ENCODE measurements around the gene MYO5A.

The MYO5A gene

DNA sequence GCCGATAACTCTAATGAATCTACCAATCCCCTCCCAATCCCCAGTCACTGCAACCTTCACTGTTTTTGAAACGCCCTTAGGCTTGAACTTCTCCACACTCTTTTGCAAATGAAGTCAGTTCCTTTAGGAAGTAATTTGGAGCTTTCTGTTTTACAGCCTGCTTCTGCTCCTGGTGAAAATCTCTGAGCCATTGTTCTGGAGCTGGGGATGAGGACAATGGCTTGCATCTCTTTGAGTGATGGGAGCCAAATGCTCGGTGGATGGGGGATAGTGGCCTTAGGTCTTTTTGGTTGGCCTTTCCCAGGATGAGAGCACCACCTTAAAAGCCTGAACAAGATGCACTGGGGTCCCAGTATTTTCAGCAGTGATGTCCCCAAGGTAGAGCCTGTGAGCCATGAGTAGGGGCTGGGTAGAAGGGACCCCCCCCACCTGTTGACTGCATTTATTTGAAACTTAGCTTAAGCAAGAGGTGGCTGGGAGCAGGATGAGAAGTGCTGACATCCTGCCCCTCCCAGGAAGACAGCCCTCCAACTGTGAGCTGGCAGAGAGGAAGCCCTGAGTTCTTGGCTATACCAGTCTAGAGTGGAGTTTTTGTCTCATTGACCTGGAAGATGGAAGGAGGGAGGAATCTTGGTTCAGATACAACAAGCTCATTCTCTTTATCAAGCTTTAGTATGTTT, 225.4 kb downstream of the MYO5A start:
- H4K20me1 ChIP-seq, result no peaks in the 10 kb centered on the region
- no peak for TF ChIP-seq Cebpa-rat (IDR thresholded peaks at IDR 0.05)
- no peak overlapping the region for H3K9ac ChIP-seq
- peaks cover 16% of the 10 kb centered on the region for H3K4me1 ChIP-seq
- H3K4me3 ChIP-seq, result no peak overlapping the region
- H3K27ac ChIP-seq, result no peak overlapping the region
- no peaks in the 10 kb centered on the region for H3K36me3 ChIP-seq
- no peaks in the 10 kb centered on the region for H3K27me3 ChIP-seq
- peaks cover 4% of the 10 kb centered on the region for H3K9me3 ChIP-seq
- H3K4me2 ChIP-seq, result peak overlapping the region; percentile 63

DNA sequence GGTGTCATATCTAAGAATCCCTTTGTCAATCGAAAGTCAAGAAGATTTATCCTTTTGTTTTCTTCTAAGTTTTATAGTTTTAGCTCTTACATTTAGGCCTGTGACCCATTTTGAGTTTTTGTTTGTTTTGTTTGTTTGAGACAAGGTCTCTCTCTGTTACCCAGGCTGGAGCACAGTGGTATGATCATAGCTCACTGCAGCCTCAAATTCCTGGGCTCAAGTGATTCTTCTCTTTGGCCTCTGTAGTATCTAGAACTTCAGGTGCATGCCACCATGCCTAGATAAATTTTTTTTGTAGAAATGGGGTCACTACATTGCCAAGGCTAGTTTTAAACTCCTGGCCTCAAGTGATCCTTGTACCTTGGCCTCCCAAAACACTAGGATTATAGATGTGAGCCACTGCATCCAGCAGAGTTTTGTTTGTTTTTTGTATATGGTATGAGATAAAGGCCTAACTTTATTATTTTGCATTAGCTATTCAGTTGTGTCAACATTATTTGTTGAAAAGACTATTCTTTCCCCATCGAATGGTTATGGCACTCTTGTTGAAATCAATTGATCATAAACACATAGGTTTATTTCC, 227.3 kb downstream of the MYO5A start:
- H3K27me3 ChIP-seq, result no peaks in the 10 kb centered on the region
- H3K4me3 ChIP-seq, result no peak overlapping the region
- H4K20me1 ChIP-seq, result no peaks in the 10 kb centered on the region
- H3K27ac ChIP-seq, result no peak overlapping the region
- TF ChIP-seq Cebpa-rat (IDR thresholded peaks at IDR 0.05), result no peak
- no peaks in the 10 kb centered on the region for H3K36me3 ChIP-seq
- H3K4me1 ChIP-seq, result peaks cover 21% of the 10 kb centered on the region
- no peak overlapping the region for H3K9ac ChIP-seq
- no peak overlapping the region for H3K4me2 ChIP-seq
- H3K9me3 ChIP-seq, result peaks cover 4% of the 10 kb centered on the region

DNA sequence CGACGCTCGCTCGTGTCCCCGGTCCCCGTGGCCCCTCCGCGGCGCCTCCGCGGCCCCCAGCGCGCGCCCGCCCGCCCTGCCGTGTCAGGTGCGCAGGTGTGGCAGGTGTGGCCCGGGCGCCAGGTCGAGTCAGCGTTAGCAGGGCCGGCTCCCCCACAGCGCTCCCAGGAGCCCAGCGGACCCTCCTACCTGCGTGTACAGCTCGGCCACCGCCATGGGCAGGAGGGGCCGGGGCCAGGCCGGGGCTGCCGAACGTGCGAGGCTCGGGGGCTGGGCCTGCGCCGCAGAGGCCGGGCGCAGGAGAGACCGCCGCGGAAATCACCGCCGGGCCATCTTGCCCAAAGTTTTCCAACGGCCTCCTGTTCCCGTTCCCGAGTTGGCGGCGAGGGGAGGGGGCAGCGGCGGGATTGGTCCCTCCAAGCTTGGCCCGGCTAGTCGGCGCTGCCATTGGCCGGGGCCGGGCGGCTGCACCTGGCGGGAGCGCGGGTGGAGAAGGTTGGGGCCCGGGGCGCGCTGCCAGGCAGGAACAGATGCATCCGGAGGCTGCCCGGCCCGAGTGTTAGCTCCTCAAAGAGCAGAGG, 233.2 kb downstream of the MYO5A start, which contains the start of gene MYO5C:
Gene MYO5C, minus strand, starts transcription at position 384 of the 581 bp plus-strand sequence. Its CDS starts 168 bp downstream, at position 216.
- H3K4me1 ChIP-seq, result peaks cover 58% of the 10 kb centered on the region
- peak within 1 kb of the TSS; percentile 97 for H3K4me2 ChIP-seq
- TF ChIP-seq Cebpa-rat (IDR thresholded peaks at IDR 0.05), result no peak
- H3K36me3 ChIP-seq, result peaks cover 13% of the 10 kb centered on the region
- peak within 1 kb of the TSS; percentile 93 for H3K9ac ChIP-seq
- peaks cover 4% of the 10 kb centered on the region for H3K9me3 ChIP-seq
- no peaks in the 10 kb centered on the region for H3K27me3 ChIP-seq
- peak within 1 kb of the TSS; percentile 80 for H3K4me3 ChIP-seq
- peaks cover 20% of the 10 kb centered on the region; the same call in 1 of the 2 replicates for H4K20me1 ChIP-seq
- H3K27ac ChIP-seq, result peak within 1 kb of the TSS; percentile 98

DNA sequence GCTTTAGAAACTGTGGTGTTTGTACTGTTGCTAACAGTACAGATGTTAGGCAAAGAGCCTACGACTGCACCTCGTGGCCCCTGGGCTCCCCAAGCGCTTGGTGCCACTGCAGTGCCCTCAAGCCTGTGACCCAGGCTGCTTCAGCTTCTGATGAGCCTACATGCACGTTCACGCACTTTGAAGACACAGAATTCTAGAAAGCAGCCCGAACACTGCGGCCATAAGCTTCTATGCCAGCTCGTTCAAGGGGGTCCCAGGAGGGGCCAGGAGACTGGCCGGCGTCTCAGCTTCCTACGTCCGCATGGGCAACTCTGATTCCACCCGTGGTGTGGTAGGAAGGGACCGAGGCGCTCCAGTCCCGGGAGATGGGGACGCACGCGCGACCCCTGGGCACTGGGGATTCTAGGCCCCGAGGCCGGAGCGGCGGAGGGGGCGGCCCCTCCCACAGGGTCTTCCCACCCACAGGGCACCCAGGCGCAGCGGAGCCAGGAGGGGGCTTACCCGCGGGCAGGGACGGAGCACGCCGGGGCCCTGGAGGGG, 233.7 kb downstream of the MYO5A start:
- TF ChIP-seq Cebpa-rat (IDR thresholded peaks at IDR 0.05), result no peak
- peaks cover 2% of the 10 kb centered on the region for H3K9me3 ChIP-seq
- peaks cover 13% of the 10 kb centered on the region for H3K36me3 ChIP-seq
- H3K4me2 ChIP-seq, result peak overlapping the region; percentile 97
- peaks cover 64% of the 10 kb centered on the region for H3K4me1 ChIP-seq
- H3K4me3 ChIP-seq, result peak overlapping the region; percentile 80
- H3K27me3 ChIP-seq, result no peaks in the 10 kb centered on the region
- H3K27ac ChIP-seq, result peak overlapping the region; percentile 98
- H3K9ac ChIP-seq, result peak overlapping the region; percentile 93
- peaks cover 24% of the 10 kb centered on the region; the same call in 1 of the 2 replicates for H4K20me1 ChIP-seq

DNA sequence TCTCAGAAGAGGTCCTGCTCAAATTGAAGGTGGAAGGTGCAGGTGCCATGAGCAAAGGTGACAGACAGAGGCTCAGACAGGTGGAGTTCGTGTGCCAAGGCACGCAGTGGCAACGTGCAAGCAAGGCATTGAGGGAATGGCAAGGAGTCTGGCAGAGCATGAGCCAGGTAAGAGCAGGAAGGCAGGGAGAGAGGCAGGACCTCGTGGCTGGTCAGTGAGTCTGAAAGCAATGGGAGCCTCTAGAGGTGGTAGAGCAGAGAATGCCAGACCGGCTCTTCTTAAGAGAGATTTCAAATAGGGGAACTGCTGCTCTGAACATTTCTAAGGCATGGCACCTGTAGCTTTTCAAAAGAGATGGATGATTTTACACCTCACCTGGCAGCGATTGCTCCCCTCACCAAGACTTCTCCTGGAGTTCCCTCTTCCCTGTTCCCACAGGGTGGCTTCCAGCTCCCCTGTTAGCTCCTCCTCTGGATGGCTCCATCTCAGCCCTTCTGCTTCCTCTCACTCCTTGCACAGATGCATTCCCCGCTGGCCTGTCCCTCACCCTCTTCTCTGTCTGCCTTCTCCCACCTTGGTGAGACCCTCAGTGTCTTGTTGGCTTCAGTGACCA, 235.8 kb downstream of the MYO5A start:
- H3K9ac ChIP-seq, result no peak overlapping the region; the same call in 1 of the 2 replicates
- no peaks in the 10 kb centered on the region for H3K27me3 ChIP-seq
- H4K20me1 ChIP-seq, result peaks cover 42% of the 10 kb centered on the region
- no peak overlapping the region for H3K4me3 ChIP-seq
- peak overlapping the region; percentile 97 for H3K4me2 ChIP-seq
- peaks cover 22% of the 10 kb centered on the region for H3K36me3 ChIP-seq
- H3K27ac ChIP-seq, result peak overlapping the region; percentile 98
- H3K9me3 ChIP-seq, result peaks cover 8% of the 10 kb centered on the region
- no peak for TF ChIP-seq Cebpa-rat (IDR thresholded peaks at IDR 0.05)
- H3K4me1 ChIP-seq, result peaks cover 73% of the 10 kb centered on the region

DNA sequence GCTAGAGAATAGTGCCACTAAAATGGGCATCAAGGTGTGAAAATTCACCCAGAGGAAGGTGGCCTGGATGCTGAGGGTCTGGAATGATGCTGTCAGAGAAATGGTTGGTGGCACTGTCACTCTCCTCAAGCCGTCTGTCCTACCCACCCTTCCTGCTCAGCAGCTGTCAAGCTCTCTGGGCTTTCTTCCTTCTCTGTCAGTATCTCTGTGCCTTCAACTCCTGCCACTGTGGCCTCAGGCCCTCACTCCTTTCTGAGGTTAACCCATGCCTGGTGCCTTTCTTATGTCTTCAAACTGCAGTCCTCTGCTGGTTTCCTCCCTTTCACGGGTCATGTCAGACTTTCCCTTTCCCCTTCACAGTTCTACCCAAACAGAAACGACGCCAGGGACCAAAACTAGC, 237.5 kb downstream of the MYO5A start:
- H3K27me3 ChIP-seq, result no peaks in the 10 kb centered on the region
- TF ChIP-seq Cebpa-rat (IDR thresholded peaks at IDR 0.05), result no peak
- peak overlapping the region; percentile 48; the same call in 1 of the 2 replicates for H3K27ac ChIP-seq
- H3K9ac ChIP-seq, result no peak overlapping the region; the same call in 1 of the 2 replicates
- peaks cover 34% of the 10 kb centered on the region for H3K36me3 ChIP-seq
- peaks cover 19% of the 10 kb centered on the region for H3K9me3 ChIP-seq
- H3K4me3 ChIP-seq, result no peak overlapping the region
- peaks cover 45% of the 10 kb centered on the region for H4K20me1 ChIP-seq
- peak overlapping the region; percentile 63 for H3K4me2 ChIP-seq
- peaks cover 67% of the 10 kb centered on the region for H3K4me1 ChIP-seq

DNA sequence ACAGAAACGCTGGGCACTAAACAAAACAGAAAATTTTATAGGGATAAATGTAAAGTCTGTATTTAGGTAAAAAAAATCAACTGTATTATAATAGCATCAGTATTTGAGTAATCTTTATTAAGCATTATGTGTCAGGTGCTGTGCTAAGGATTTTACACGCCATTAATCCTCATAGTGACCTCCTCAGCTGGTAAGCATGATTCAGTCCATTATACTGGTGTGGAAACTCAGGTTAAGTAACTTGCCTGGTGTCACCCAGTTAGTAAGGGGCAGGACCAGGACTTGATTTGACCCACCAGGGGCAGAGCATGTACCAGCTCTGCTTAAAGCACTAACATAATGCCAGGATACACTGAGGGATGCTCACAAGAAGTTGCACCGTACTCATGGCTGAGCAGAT, 237.9 kb downstream of the MYO5A start:
- no peak for TF ChIP-seq Cebpa-rat (IDR thresholded peaks at IDR 0.05)
- Histone ChIP-seq H3K9ac (no peak overlapping the region; the same call in 1 of the 2 replicates), H3K4me1 (peaks cover 62% of the 10 kb centered on the region), H3K27me3 (no peaks in the 10 kb centered on the region), H3K27ac (no peak overlapping the region), H3K9me3 (peaks cover 22% of the 10 kb centered on the region), H4K20me1 (peaks cover 45% of the 10 kb centered on the region), H3K4me3 (no peak overlapping the region), H3K4me2 (peak overlapping the region; percentile 63), H3K36me3 (peaks cover 34% of the 10 kb centered on the region)

DNA sequence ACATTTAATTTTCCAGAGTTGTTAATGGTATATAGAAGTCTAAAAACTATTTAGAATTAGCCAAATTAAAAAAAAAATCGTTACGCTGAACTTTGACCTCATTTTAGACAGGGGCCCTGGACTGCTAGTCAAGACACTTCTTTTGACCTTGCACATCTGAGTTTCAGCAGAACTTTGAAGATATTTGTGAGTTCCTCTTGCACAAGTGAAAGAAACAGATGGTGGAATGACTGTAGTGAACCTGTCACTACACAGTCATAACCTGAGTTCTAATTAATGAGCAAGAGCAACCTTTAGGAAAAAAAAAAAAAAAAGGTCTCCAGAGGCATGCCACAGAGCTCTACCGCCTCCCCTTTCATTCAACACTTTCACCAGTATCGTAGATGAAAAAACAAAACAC, 238.4 kb downstream of the MYO5A start:
- Histone ChIP-seq H3K36me3 (peaks cover 34% of the 10 kb centered on the region), H3K27me3 (no peaks in the 10 kb centered on the region), H3K27ac (no peak overlapping the region), H3K9ac (no peak overlapping the region), H3K4me3 (no peak overlapping the region), H3K4me2 (peak overlapping the region; percentile 63), H3K4me1 (peaks cover 62% of the 10 kb centered on the region), H4K20me1 (peaks cover 45% of the 10 kb centered on the region), H3K9me3 (peaks cover 26% of the 10 kb centered on the region)
- no peak for TF ChIP-seq Cebpa-rat (IDR thresholded peaks at IDR 0.05)

DNA sequence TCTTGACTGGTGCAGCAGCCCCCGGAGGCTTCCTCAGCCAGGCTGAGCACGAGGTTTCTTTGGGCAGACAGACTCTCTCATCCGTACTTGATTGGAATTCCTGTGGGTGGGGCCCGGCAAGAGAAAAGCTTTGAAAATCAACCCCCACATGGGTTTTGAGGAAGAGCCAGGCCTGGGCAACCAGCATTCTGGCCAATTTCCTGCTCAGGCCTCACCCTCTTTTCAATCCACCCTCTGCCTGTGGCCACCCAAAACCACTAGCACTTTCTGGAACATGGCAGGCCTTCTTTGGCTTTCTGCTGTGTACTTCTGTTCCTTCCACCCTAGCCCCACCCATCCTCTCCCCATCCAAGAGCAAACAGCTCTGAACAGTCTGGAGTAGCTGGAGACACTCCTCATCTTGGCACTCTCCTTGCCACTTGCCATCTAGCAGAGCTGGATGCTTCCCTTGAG, 239.0 kb downstream of the MYO5A start:
- TF ChIP-seq Cebpa-rat (IDR thresholded peaks at IDR 0.05), result no peak
- peak overlapping the region; percentile 63 for H3K27ac ChIP-seq
- peaks cover 57% of the 10 kb centered on the region for H3K4me1 ChIP-seq
- peaks cover 34% of the 10 kb centered on the region for H3K36me3 ChIP-seq
- H3K27me3 ChIP-seq, result no peaks in the 10 kb centered on the region
- peak overlapping the region; percentile 63 for H3K4me2 ChIP-seq
- H4K20me1 ChIP-seq, result peaks cover 48% of the 10 kb centered on the region
- peaks cover 27% of the 10 kb centered on the region for H3K9me3 ChIP-seq
- no peak overlapping the region; the same call in 1 of the 2 replicates for H3K9ac ChIP-seq
- H3K4me3 ChIP-seq, result 0 out of 2 replicates have a peak overlapping the region, but pooled peaks have one; percentile 13

All from BLaER1 (cell line).